Measurements from ENCODE around the gene C16orf86.

The C16orf86 gene

GRCh38 chr16:67666559-67667452, at the start of gene C16orf86, which contains the start of gene ENKD1:
C16orf86 (plus strand) TSS chr16:67666814; CDS start chr16:67666971, 157 bp downstream.
ENKD1 (minus strand) TSS chr16:67666750; CDS start chr16:67666442, 308 bp downstream.
- peak; percentile 64 to 72 (median 68) for DNase-seq (ENCODE audit: low read depth in 3 of 3)

GRCh38 chr16:67628216-67628615, 38.4 kb upstream of the C16orf86 start:
- no peak for DNase-seq (ENCODE audit: low read depth in 3 of 3)

- DNase-seq (ENCODE audit: low read depth in 3 of 3) = no peak
These were observed 34.0 kb upstream of the C16orf86 start for GRCh38 chr16:67632415-67633172.

- DNase-seq (ENCODE audit: low read depth in 3 of 3) = no peak
These were observed 29.9 kb upstream of the C16orf86 start for GRCh38 chr16:67636713-67637112.

GRCh38 chr16:67637625-67638024, 29.0 kb upstream of the C16orf86 start:
- no peak for DNase-seq (ENCODE audit: low read depth in 3 of 3)

GRCh38 chr16:67641779-67642708, 24.6 kb upstream of the C16orf86 start:
- no peak for DNase-seq (ENCODE audit: low read depth in 3 of 3)

GRCh38 chr16:67644038-67644437, 22.6 kb upstream of the C16orf86 start:
- no peak for DNase-seq (ENCODE audit: low read depth in 3 of 3)

GRCh38 chr16:67645397-67646121, 21.1 kb upstream of the C16orf86 start:
- no peak for DNase-seq (ENCODE audit: low read depth in 3 of 3)

- DNase-seq (ENCODE audit: low read depth in 3 of 3) = no peak
These were observed 19.4 kb upstream of the C16orf86 start for GRCh38 chr16:67647111-67647651.

GRCh38 chr16:67647681-67648080, 18.9 kb upstream of the C16orf86 start:
- no peak for DNase-seq (ENCODE audit: low read depth in 3 of 3)

GRCh38 chr16:67648088-67648763, 18.4 kb upstream of the C16orf86 start:
- DNase-seq (ENCODE audit: low read depth in 3 of 3) = no peak

GRCh38 chr16:67648764-67649407, 17.7 kb upstream of the C16orf86 start:
- no peak for DNase-seq (ENCODE audit: low read depth in 3 of 3)

- DNase-seq (ENCODE audit: low read depth in 3 of 3) = no peak
These were observed 17.1 kb upstream of the C16orf86 start for GRCh38 chr16:67649494-67649931.

GRCh38 chr16:67650023-67650422, 16.6 kb upstream of the C16orf86 start:
- no peak for DNase-seq (ENCODE audit: low read depth in 3 of 3)

GRCh38 chr16:67651039-67651438, 15.6 kb upstream of the C16orf86 start:
- no peak for DNase-seq (ENCODE audit: low read depth in 3 of 3)

GRCh38 chr16:67651847-67652246, 14.8 kb upstream of the C16orf86 start:
- DNase-seq (ENCODE audit: low read depth in 3 of 3) = no peak

- DNase-seq (ENCODE audit: low read depth in 3 of 3) = no peak
These were observed 14.0 kb upstream of the C16orf86 start for GRCh38 chr16:67652578-67653127.

- no peak for DNase-seq (ENCODE audit: low read depth in 3 of 3)
These were observed 13.4 kb upstream of the C16orf86 start for GRCh38 chr16:67653128-67653788.

Measured in stimulated activated CD4-positive, alpha-beta T cell treated with anti-CD3 and anti-CD28 coated beads, TNF-alpha, amount 100 ng/mL, for 4 hours (primary cell).